Stimulated activated CD8-positive, alpha-beta memory T cell treated with anti-CD3 and anti-CD28 coated beads, Interleukin-4, amount 100 ng/mL, for 24 hours (primary cell): ENCODE results near the gene PPP2R5E.
"Not testable (repeated sequence)": the region's sequence is repeated elsewhere in the genome, so short reads cannot be mapped to it uniquely, and the experiment has no call there.

Experiments
- DNase-seq: peaks from one replicate; pipeline ENCODE4 v3.0.0-alpha.2; 2020; ENCODE audit warnings: low read depth

Gene PPP2R5E

DNA sequence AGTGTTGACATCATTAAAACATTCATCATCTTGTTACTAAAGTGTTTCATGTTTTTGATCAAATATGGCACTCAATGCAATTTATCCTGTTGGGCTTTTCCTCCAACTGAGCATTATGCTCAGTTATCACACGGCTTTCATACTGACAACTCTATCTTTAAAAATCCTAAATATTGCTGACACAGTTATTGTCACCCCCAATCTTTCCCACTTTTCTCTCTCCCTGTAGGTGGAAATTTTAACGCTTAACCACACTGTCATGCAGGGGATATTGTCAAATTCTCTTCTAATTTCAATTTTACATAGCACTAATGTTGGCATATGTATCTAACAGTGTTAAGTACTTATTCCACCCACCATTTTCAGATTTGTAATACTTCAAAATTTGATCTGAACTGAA, 164.7 kb downstream of the PPP2R5E start:
- DNase-seq: no peak

DNA sequence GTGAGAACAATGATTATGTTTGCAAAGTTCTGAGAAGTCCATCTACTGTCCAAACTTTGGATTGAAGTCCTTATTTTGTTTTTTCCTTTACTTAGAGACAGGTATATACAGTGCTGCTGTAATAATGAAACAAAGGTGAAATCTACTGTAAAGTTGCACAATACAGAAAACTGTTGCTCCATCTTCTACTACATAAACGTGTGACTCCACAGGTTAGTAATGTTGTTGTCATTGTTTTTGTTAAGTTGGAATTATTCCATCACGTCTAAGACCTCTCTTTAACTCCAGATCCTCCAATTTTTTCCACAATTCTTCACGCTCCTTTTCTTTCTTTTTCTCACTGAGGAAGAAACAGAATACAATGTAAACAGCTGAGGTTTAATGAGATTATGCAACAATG, 167.4 kb downstream of the PPP2R5E start:
- DNase-seq: no peak

DNA sequence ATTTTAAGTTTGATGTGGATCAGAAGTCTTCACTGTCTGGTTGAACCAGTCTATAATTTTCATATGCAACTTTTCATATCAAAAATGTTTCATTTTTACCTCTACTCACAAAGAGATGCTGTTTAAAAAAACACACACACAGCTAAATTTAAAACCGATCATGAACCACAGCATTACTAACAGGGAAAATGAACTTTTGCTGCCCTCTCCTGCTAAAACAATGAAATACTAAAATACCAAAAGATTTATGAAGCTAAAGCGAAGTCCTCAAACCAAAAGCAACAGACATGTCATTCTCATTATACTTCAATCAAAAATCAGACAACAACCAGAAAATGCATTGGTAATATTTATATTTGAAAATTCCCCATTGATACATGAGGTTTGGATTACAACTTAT, 171.6 kb downstream of the PPP2R5E start:
- DNase-seq: not testable (repeated sequence)

DNA sequence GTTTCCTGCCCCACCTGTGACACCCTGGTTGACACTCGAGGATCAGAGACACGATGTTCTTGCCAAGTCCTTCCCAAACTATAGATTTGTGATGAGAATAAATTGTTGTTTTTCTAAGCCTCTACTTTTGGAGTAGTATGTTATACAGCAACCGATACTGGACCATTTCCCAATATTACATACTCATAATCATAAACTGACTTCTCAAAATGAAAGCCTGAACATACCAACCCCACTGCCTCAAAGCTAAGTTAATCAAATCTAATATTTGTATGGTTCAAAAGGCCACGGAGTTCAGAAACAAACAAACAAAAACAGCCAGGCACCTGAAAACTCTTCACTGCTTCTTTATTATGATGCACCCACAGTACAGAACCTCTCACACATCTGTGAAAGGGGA, 172.1 kb downstream of the PPP2R5E start:
- DNase-seq: no peak

DNA sequence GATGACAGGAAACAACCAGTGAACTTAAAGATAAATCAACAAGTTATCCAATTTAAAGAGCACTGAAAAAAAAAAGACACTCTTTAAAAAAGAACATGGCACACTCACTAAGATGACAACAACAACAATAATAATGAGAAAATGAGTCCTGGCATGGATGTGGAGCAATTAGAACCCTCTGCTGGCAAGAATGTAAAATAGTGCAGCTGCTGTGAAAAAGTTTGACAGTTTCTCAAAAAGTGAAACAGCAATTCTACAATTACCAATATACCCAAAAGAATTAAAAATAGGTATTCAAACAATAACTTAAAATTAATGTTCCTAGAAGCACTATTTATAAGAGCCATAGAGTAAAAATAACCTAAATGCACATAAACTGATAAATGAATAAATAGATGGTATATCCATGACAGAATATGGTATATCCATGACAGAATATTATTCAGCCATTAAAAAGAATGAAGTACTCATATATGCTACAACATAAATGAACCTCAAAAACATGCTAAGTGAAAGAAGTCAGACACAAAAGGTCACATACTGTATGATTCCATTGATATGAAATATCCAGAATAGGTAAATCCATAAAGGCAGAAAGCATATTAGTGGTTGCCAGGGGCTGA, 175.3 kb downstream of the PPP2R5E start:
- no peak for DNase-seq

DNA sequence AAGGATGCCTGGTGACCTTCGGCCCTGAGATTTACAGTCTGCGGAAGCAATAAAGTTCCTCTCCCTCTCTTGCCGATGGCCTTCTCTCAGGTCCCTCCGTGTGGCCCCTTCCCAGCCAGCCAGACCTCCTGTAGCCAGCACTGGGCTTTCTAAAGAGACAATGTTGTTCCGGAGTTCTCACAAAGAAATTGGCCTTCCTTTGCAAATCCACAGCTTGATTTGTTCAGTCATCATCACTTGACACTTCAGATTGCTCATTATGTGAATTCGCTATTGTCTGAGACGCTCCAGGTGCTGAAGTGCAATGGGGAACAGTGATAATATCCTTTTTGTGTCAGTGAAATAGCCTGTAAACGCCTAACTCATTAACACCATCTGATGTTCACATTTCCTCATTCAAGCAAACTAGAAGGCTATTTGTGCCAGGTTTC, 180.8 kb downstream of the PPP2R5E start:
- no peak for DNase-seq

DNA sequence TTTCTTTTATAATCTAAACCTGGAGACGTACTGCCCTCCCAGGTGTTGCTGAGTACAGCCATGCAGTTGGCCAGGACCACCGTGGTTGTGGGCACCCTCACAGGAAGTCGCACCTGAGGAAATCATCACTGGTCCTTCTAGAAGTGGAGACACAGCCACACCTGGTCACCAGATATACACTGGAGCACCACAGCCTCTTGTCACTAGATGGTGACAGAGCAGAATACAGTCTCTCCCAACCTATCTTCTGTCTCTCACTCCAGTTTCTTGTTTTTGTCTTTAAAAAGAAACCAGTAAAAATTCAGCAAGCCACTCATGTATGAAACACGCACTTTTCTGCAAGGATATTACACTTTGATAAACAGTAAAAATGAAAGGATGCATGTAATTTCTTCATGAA, 181.4 kb downstream of the PPP2R5E start:
- DNase-seq: no peak

DNA sequence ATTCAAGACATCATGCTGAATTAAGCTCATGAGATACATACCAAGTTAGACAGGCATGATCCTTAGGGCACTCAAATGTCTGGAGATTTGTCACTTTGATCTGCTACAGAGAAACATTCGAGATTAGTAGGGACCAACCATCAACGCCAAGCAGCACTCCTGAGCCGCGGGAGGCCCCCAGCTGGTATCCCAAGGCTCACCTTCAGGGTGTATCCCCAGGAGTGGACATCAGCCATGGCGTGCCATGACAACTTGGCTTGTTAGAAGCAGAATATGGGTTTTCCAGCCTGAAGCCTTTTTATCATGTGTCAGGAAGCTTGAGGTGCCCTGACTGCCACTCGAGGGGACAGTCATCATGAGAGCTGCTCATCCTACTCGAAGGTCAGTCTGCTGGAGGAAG, 185.3 kb downstream of the PPP2R5E start:
- DNase-seq: no peak

DNA sequence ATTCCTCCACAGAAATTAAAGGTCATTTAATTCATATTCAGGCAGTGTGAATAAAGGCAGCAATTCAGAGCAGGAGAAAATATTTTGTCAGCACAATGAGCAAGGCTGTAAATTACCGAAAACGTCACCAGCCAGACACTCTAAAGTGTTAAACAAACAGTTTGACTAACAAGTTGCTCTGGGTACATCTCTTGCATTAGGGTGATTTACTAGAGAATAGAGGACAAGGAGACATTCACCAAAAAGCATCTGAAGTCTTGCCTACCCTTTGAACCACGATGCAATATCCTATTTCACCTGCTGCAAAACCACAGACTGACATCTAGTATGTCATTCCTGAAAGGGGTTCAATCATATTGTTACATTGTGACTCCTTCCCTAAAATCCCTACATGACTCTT, 197.4 kb downstream of the PPP2R5E start:
- DNase-seq: no peak

DNA sequence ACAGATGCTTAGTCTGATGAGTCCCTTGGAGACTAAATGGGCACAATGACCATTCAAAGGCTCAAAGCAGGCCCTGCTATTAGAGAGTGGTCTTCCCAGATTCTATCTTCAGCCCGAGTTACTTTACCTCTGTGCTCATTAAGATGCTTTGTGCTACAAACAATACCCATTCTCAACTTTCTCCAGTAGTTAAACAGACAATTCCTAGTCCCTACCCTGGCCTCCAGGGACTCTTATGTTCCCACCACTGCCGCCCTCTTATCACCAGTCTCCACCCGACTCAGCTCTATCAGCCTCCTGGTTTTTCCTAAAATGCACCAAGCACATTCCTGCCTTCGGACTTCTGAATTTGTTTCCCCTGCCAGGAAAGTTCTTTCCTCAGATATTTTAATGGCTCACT, 198.8 kb downstream of the PPP2R5E start:
- DNase-seq: no peak

DNA sequence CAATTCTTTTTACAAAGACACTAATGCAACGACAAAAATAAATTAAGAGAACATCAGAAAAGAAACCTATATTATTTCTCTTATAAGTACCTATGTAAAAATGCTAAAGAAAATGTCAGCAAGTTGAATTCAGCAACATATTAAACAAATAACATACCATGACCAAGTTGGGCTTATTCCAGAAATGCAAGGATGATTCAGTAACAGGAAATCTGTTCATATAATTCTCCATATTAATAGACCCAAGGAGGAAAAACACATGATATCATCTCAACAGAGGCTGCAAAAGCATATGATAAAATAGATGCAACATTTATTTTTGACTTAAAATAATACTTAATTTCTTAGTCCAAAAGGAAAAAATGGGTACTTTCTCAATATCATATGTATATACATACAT, 199.3 kb downstream of the PPP2R5E start:
- DNase-seq: no peak

DNA sequence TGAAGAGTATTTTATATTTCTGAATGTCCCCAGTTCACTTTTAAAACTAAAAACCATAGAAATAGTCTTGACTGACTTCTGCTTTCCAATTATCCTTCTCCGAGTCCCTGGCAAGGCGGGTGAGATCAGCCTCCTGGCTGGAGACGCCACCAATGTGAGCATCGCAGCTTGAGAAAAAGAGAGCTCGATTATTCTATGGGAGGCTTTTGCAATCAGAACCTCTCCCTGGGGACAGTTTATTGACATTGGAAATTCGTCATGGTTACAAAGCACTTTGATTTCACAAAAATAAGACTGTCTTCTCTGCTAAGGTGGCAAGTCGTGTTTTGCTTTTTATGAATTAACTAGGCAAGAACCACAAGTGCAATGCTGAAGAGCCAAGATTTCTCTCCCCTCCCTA, 200.8 kb downstream of the PPP2R5E start:
- DNase-seq: no peak

DNA sequence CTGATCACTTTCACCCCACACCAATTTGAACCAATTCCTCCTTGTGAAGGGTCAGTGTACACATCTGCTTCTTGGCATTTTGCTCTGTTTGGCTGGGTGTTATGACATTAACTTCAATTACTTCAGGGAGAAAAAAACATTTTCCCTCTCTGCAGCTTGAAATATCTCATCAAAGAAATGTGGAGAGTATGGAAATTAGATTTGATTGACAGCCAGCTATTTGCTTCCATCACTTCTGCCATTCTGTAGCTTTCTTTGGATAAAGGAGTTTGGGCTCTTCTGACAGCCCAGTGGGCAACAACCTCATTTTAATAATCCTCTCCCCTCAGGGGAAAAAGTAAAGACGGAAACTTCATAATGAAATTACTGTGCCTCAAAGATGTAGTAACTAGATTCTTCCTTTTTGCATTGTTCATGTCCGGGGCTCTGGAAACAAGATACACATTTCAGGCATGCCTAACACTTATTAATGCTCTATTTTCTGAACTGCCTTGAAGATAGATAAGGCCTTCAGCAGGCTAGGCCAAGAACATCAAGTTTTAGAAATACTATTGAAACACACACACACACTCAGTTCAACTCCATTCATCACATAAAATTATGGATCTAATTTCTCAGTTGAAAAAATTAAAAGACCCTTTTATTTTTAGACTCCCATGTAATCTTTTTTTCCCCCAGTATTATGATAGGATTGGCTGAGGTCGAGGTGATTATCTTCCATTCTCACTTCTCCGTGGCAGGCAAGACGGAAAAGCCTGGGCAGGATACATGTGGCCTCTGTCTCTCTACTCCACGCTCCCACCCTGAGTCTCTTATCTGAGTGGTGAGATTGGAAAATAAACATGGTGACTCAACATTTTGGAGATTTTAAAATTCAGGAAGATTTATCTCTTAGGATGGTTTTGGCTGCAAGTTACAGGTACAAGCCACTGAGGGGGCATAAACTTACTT, 214.1 kb downstream of the PPP2R5E start:
- DNase-seq: no peak

DNA sequence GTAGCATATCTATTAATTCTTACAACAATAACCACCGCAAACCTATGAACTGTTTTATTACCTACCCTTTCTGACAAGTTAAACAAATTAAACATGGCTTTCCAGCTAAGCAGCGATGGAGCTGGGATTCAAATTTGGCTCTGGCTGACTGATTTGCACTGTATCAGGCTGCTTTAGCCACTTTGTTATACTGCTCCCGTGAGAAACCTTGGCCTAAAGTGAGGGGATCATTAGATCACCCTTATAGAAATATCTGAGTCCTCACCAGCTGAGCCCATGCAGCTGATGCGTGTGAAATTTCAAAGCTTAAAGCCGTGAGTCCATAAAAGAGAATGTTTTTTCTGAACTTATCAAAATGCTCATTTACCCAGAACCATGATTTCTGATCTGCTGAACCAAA, 216.3 kb downstream of the PPP2R5E start:
- no peak for DNase-seq

DNA sequence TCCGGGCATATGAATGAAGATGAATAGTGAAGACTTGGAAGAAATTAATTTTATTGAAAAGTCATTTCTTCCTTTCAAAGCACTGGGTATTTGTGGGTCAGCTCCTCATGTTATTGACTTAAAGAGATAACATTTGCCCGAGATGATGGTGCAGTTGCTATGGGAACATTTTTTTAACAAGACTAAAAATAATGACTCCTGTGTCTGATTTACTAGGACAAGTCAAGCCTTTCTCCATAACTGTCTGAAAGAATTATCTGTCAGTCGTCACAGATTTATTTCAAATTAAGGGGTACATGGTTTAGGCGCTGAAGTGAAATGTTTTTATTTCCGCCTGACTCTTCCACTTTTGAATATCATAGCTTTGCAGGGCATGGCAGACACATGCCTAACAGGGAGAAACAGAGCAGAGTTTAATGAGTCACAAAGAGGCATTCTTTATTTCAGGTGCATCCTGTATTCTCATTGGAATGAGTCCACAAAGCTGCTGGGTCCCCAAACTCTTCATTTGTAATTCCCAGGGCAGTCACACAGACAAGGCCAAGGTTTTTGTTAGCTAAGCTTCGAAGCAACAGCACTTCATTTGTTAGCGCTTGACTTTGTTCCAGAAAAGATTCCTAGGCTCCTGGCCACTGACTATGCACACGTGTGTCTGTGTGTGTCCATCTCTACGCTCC, 220.1 kb downstream of the PPP2R5E start:
- no peak for DNase-seq

DNA sequence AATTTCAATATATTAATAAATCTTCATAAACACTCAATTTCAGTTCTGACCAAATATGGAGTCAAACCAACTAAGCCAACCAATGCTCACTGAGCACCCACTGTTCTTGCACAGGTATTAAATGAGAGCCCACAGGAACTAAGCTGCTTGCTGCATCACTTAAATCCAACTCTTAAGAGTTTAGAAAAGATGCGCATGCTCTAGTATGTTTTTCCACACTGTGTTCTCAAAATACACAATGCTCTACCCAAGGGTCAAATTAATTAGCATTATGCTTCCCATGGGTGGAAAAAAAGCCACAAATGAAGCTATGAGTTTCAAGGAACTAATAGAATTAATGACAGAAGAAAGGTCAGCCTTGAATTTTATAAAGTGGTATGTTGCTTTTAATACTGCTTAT, 220.7 kb downstream of the PPP2R5E start:
- DNase-seq: no peak
